SU-DHL-6 (cell line): ENCODE measurements around the gene TALDO1.

Source experiments
- EZH2phosphoT487 ChIP-seq: fragments of 200-600 bp; sonication (generic), shearing (Covaris generic); conservative IDR thresholded peaks from 2 replicates; pipeline ENCODE4 v1.6.1; 2018; ENCODE audit warnings: mild to moderate bottlenecking, antibody characterized with exemption, low read length, moderate library complexity, mixed read lengths
- TF ChIP-seq, protein P1 (sequence below): fragments of 200-600 bp; sonication (generic); IDR thresholded peaks from one replicate; pipeline ENCODE4 v1.5.1; 2017; ENCODE audit warnings: antibody characterized with exemption, mild to moderate bottlenecking, low read length, moderate library complexity; ENCODE audit not compliant: insufficient read depth, poor library complexity, severe bottlenecking

DNA sequence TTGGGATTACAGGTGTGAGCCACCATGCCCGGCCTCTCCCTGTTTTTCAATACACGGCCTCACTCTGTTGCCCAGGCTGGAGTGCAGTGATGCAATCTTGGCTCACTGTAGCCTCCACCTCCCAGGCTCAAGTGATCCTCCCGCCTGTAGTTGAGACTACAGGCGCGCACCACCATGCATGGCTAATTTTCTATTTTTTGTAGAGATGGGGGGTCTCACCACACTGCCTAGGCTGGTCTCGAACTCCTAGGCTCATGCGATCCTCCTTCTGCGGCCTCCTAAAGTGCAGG, 18.5 kb downstream of the TALDO1 start:
- TF ChIP-seq, protein P1, sequence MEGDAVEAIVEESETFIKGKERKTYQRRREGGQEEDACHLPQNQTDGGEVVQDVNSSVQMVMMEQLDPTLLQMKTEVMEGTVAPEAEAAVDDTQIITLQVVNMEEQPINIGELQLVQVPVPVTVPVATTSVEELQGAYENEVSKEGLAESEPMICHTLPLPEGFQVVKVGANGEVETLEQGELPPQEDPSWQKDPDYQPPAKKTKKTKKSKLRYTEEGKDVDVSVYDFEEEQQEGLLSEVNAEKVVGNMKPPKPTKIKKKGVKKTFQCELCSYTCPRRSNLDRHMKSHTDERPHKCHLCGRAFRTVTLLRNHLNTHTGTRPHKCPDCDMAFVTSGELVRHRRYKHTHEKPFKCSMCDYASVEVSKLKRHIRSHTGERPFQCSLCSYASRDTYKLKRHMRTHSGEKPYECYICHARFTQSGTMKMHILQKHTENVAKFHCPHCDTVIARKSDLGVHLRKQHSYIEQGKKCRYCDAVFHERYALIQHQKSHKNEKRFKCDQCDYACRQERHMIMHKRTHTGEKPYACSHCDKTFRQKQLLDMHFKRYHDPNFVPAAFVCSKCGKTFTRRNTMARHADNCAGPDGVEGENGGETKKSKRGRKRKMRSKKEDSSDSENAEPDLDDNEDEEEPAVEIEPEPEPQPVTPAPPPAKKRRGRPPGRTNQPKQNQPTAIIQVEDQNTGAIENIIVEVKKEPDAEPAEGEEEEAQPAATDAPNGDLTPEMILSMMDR: no peak
- TF ChIP-seq EZH2phosphoT487: no peak
